ENCODE results near the gene BRIX1.

The BRIX1 gene, protein sequence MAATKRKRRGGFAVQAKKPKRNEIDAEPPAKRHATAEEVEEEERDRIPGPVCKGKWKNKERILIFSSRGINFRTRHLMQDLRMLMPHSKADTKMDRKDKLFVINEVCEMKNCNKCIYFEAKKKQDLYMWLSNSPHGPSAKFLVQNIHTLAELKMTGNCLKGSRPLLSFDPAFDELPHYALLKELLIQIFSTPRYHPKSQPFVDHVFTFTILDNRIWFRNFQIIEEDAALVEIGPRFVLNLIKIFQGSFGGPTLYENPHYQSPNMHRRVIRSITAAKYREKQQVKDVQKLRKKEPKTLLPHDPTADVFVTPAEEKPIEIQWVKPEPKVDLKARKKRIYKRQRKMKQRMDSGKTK

DNA sequence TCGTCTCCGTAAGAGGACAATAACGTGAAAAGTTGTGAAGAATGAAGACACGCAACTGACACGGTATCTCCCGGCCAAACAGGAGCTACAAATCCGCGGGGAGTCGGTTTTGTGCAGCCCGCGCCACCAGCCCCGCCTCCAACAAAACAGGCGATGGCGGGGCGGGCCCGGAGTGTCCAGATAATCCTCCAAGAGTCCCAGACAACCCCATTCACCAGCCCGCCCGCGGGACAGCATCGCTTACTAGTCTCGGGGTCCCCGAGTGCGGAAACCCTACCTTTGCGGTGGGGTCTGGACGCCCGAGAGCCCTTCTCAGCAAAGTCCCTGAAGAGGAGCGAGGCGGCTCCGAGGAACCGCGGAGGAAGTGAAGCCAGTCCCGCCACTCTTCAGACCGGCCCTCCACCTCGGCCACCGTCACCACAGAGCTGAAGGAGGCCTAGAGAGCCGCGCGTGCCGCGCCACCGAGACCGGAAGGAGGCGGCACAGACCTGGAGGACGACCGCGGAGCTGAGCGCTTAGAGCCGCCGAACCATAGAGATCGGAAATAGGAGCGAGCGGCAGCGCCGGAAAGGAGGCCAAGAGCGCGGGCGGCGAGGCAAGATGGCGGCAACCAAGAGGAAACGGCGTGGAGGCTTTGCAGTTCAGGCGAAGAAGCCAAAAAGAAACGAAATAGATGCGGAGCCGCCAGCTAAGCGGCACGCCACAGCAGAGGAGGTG lies at the start of gene BRIX1, which contains the start of gene RAD1:
BRIX1 (plus strand) TSS at position 573 of the 717 bp plus-strand sequence; CDS start at position 601, 28 bp downstream.
RAD1 (minus strand) TSS at position 366 of the 717 bp plus-strand sequence. CDS start 612 bp downstream, outside the sequence.
- peak within 1 kb of the TSS; percentile 65 to 96 (median 78) for H3K4me3 ChIP-seq
- H3K27ac ChIP-seq = peak within 1 kb of the TSS; percentile 67 to 95 (median 82)

DNA sequence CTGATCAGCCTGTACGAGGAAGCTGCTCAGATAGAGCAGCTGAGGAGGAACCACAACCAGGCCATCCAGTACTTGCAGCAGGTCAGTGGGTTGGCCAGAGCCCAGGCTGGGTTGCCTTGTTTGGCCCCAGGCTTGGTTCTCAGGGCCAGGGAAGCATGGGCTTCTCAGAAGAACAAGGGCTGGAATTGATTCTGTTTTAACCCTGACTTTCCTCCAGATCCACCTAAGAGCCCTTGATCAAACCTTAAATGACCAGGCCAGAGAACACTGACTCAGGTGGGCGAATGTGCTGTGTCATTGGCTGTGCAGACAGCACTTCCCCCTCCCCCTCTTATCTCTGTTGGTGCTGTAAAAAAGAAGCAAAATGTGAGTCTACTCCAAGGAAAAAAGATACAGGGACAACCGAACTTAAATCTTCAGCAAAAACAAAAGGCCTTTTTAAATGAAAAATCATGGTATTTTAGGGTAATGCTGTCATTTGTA lies 48.5 kb upstream of the BRIX1 start:
- Histone ChIP-seq H3K27ac (peak overlapping the region in 1 of 21 experiments; percentile 27), H3K4me3 (no peak overlapping the region)

DNA sequence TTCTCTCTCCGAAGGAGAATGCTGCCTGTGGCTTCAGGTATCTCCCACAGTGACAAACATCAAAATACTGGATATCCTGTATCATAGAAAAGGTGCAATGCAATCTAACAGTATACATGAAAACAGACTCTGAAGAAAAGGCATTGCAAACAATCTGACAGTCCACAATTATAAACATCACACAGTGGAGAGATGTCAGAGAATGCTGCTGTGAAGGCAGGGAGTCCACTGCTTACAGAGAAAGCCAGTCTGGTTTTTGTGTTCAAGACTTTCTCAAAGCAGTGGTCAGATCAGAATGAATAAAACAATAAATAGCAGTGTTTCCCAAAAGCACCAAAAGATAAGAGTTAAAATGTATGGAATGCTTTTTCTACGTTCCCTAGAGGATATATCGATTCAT lies 47.9 kb upstream of the BRIX1 start:
- Histone ChIP-seq H3K27ac (peak overlapping the region in 1 of 21 experiments; percentile 27), H3K4me3 (no peak overlapping the region)

DNA sequence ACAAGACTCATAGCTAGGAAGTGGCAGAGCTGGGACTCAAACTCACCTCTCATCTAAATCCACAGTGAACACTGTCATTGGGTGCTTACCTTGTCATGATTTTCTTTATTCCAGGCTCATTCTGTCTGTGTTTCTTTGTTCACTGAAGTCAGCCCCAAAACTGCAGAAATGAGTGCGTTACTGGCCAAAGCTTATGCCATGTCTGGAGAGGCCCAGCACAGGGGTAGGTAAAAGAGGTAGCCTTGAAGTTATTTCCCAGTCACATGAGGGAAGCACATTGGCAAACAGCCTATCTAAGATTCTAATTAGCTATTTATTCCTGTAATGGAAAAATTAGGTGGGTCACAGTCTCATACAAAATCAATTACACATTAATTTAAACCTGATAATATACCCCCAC lies 46.7 kb upstream of the BRIX1 start:
- H3K4me3 ChIP-seq = no peak overlapping the region
- no peak overlapping the region for H3K27ac ChIP-seq

DNA sequence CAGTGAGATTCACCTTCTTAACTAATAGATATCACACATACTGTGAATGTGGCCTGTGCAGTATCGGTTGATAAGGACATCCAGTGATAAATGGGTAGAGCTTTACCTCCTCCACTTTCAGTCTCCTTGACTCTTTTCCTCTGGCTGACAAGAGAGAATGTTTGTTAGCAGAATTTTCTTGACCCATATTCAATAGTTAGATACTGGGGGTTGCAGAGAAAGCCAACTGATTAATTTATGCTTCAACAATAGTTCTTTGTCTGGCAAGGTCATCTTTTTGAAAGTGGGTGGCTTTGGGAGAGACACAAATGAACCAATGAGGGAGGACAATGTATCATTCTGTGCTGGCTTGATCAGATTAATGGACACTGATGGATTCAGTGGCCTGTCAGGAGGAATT lies 46.3 kb upstream of the BRIX1 start:
- Histone ChIP-seq H3K4me3 (no peak overlapping the region), H3K27ac (no peak overlapping the region)

DNA sequence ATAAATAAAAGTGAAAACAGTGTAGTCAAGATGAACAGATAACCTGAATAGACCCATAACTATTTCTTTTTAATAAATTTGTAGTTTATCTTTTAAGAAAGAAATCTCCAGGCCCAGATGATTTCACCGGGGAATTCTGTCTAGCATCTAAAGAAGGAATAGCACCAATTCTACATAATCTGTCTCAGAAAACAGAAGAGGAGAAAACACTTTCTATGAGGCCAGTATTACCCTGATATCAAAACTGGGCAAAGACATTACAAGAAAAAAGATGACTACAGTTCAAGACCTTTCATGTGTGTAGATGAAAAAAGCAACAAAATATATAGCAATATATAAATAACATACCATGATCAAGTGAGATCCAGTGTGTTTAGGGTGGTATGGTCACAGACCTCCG lies 45.1 kb upstream of the BRIX1 start:
- Histone ChIP-seq H3K27ac (no peak overlapping the region), H3K4me3 (no peak overlapping the region)

DNA sequence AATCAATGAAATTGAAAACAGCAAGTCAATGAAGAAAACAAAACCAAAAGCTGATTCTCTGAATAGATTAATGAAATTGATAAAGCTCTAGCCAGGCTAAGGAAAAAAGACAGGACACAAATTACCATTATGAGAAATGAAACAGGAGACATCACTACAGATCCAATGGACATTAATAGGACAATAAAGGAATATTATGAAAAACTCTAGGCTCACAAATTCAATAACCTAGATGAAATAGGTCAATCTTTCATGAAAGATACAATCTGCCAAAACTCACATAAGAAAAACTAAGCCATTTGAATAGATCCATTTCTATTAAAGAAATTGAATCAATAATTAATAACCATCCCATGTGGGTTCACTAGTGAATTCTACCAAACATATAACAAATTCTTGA lies 39.2 kb upstream of the BRIX1 start:
- H3K4me3 ChIP-seq = no peak overlapping the region
- no peak overlapping the region for H3K27ac ChIP-seq

DNA sequence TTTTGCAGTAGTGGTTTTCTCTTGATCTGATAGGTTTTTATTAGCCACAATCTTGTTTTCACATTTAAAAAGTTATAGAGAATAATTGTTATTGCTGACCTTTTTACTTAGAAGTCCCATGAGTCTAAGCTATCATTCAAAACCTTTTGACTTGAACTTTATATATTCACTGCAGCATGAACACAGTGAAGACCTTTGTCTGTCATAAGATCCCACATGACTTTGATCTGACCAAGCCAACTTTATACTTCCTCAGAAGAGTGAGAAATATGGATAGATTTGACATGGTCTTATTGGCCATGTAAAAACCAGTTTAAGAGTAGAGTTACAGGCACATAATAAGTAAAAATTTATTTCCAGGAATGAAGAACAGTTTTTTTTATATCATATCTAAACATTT lies 34.3 kb upstream of the BRIX1 start:
- Histone ChIP-seq H3K4me3 (no peak overlapping the region), H3K27ac (peak overlapping the region in 1 of 21 experiments; percentile 41)

DNA sequence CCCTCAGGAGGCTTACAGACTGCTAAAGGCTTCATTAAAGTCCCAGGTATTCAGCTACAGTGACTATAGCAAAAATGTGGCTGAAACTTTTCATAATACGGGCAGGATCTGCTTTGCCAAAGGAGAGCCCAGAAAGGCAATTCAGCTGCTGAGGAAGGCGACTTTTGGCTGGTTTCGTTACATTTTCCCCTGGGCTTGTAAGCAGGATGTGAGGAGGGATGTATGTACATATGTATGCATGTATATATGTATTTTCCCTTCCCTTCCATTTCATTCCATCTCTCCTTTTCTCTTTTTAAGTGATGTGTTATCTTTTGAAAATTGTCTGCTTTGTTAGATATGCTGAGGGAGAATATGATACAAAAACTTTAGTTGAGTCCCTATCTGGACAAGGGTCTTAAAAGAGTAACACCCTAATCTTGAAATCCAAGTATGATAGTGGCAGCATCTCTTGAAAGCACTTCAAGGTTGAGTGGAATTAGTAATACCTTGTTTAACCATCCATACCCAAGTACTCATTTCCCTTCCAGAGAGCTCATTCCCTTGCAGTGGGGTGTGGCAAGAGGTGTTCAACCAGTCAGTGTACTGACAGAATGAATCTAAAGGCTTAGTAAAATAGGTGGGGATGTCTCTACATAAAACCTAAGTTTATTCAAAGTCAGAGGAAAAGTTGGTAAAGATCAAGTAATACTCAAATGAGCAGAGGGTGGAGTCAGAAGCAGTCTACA lies 29.0 kb upstream of the BRIX1 start:
- Histone ChIP-seq H3K27ac (no peak overlapping the region), H3K4me3 (no peak overlapping the region)

DNA sequence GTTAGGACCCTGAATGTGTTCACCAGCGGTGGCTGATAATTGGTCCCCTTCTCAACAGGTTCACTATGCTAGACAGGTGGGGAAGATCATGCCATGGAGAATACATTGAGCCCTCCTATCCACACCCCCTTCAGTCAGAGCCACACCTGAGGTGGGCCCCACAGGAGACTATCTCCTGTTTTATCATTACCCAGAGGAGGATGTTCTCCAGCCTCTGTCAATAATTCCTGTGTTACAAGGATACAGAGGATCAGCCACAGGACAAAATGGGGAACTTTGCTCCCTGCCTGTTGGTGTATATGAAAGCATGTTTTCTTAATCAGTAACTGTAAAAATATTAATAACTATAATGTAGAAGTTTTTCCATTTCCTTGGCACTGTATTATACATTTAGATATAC lies 26.1 kb upstream of the BRIX1 start:
- H3K4me3 ChIP-seq = no peak overlapping the region
- no peak overlapping the region for H3K27ac ChIP-seq

DNA sequence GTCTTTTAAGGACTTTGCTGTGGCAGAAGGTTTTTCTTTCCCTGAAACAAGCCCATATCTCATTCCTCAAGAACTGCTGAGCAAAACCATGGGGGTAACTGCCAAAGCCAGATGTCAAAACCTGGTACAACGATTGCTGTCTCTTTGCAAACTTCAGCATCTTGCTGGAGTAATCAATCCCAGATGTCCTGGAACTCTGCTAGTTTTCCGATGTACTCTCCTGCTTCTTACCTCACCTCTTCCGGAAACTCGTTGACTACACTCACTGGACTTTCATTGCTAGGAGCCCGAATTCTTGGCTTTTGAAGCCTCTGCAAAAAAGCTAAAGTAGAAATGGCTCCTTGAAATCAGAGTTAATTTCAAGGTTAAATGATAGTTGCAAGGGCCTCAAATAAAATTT lies 23.5 kb upstream of the BRIX1 start:
- Histone ChIP-seq H3K4me3 (no peak overlapping the region), H3K27ac (no peak overlapping the region)

DNA sequence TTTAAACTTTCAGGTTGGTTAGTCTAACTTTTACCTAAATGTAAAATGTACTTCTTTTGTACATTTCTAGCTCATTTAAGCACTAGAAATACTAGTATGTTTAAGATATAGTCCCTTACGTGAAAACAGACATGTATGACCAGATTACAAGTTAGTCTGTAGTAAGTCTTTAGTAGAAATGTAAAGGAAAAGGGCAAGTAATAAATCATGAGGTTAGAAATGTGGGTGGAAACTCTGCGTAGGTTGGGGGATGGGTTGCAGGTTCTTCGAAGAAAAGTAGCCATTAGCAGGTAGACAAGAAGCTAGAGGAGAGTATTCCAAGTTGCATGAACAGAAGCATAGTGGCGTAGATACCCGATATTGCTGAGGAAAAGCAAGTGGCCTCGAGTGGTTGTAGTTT lies 23.1 kb upstream of the BRIX1 start:
- no peak overlapping the region for H3K4me3 ChIP-seq
- no peak overlapping the region for H3K27ac ChIP-seq

DNA sequence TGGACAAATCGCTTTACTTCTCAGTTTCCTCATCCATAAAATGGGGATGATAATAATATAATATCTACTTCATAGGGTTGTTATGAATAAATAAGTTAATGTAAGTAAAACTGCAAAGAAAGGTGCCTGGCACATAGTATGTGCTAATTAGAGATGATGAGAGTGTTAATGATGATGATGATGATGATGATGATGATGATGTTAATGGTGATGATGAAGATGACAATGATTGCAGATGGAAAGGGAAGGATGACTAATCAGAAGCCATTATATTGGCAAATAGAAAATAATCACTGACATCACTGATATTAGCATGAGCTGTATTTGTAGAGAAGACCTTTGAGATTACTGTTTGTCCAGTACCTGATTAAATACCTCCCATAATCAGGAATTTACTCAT lies 20.8 kb upstream of the BRIX1 start:
- Histone ChIP-seq H3K27ac (no peak overlapping the region), H3K4me3 (no peak overlapping the region)

DNA sequence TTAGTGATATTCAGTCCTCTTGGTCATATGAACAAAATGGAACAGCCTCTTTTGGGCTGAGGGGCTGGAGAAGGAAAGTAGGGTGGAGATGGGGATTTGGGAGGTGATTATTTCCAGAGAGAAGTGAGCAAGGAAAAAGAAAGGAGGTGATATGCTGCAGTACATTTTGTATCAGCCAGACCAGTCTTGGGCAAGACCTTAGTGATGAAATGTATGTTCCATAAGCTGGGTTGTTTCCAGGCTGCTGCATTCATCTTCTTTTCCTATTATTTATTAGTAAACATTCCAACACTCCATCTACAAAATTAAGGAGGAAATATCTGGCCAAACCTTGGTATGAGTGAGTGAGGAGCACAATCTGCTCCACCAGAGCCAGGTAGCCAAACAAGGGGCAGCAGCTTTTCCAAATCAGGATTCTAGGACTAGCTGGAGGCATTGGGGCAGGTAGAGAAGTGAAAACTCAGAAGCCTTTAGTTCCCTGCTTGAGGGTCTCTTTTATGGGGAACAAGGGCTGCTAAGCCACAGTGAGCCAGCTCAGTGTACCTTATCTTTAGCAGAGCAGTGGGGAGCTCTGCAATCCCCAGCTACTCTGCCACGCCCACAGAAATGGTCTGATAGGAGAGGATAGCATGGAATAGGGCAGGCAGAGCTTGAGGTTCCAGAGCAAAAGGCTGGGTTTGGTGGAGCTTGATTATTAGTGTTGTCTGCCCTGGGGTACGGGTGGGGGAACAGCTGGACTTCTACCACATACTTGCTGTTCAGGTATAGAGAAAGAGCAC lies 19.7 kb upstream of the BRIX1 start:
- Histone ChIP-seq H3K27ac (no peak overlapping the region), H3K4me3 (no peak overlapping the region)

DNA sequence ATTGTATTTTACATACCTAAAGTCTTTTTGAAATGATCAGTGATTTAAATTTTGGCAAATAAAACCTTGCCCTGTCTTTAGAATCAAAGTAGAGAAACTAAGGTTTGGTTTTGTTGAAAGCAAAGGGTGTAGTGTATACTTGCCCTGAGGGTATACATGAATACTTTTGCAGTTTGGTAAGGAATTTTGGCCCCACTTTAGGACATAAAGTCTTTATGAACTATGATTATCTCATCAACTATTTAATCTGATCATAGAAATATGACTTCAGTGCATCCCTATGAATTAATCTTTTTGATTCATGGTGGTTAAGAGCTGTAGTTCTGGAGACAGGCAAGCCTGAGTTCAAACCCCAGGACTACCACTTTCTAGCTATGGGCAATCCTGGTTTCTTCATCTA lies 17.9 kb upstream of the BRIX1 start:
- no peak overlapping the region for H3K27ac ChIP-seq
- no peak overlapping the region for H3K4me3 ChIP-seq

DNA sequence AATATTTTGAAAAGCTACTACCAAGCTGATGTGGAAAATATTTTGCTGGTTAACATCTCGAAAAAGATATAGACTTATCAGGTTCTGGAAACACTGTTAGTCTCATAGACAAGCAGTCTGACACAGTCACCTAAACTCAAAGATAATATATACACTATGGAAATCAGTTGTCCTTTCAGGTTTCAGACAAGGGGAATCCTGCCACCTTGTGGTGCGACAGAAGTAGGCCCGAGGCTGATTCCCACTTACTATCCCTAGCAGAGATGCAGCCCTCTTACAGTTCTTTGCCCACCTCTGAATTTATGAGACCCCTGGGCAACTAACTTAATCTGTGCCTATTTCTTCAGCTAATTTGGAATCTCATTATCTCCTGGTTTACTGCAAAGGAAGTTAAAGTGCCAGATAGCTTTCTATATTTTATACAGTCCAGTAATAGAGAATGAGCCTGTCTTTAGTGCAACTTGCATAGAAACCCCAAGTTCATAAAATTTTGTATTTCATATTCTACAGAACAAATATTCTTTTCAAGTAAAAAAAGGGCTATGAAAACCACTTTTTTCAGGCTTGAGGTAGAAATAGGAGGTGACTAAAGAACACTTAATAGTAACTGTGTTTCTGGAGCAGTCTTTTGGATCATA lies 17.1 kb upstream of the BRIX1 start:
- Histone ChIP-seq H3K27ac (no peak overlapping the region), H3K4me3 (no peak overlapping the region)

DNA sequence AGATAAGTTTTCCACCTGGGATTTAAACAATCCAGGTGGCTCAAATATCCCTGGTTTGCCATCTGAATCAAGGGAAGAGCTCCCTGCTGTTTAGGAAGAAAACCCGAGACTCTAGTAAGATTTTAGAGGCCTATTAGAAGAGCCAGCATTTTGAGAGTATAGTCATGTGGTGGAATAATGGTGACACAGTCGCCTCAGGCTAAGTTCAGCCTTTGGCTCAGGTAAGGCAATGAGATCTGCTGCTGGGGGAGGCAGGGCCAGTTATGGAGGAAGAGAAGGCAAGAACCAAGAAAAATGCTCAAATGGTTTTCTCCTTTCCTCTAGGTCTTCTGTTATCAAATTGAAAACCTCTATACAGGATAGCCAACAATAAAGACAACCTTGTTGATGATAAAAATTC lies 16.4 kb upstream of the BRIX1 start:
- H3K27ac ChIP-seq = no peak overlapping the region
- H3K4me3 ChIP-seq = no peak overlapping the region

DNA sequence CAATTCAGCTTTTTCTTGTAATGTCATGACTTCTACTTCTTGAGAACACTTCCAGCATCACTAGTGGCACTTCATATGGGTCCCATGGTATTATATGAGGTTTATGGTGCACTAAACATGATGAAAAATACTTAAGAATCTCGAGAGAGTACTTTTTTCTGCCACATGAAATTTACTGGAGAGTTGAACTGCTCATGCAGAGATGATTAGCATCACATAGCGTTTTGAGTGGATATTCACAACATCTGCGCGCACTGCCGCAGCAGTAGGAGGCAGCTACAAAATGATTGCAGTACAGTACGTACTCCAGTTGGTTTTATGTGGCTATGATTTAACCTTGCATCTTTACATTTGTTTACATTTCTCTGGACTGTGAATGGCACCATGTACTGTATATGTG lies 14.9 kb upstream of the BRIX1 start:
- no peak overlapping the region for H3K27ac ChIP-seq
- H3K4me3 ChIP-seq = no peak overlapping the region

DNA sequence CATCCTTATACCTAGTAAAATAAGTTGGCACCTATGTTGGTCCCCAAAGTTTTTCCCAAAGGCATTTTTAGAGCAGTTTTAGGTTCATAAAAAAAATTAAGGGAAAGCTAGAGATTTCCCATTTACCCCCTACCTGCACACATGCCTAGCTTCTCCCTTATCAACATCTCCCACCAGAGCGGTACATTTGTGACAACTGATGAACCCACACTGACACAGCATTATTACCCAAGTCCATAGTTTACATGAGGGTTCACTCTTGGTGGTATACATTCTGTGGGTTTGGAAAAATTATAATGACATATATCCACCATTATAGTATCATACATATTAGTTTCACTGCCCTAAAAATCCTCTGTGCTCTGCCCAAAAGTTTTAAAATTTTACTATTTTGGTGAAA lies 12.3 kb upstream of the BRIX1 start:
- Histone ChIP-seq H3K27ac (no peak overlapping the region), H3K4me3 (no peak overlapping the region)
